ENCODE results near the gene PNPLA6.

DNA sequence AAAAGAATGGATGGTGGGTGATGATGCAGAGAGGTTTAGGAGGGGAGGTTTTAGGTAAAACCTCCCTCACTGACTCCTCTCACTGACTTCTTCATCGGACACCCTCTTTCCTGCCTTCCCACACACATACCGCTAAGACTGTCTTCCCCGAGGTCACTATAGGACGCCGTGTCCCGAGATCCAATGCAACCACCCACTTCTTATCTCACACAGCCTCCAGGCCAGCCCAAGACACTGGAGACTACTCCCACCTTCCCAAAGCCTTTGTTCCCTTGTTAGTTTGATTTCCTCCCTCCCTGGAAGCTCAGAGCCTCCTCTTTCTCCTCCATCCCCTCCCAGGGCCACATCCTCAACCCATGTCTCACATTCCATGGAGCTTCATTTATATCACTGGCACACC lies 43.7 kb downstream of the PNPLA6 start:
- TF ChIP-seq CTCF (IDR thresholded peaks at IDR 0.05) (no peak), POLR2A (IDR thresholded peaks at IDR 0.05) (no peak)

All from right lobe of liver (tissue), 4 donors.